Mononuclear cell (primary cell): ENCODE measurements around the gene TYSND1. TPM values are rescaled to one million over a fixed set of nuclear protein-coding genes. Genes with fewer than 3 reads are reported as not detected.
"Not testable (repeated sequence)": the region's sequence is repeated elsewhere in the genome, so short reads cannot be mapped to it uniquely, and the experiment has no call there.

Experiments
- H3K27me3 ChIP-seq: 2 replicates; pipeline ENCODE4 v1.6.0; 2011; ENCODE audit warnings: low read length, control low read depth; ENCODE audit not compliant: insufficient read depth
- H3K4me1 ChIP-seq: 2 replicates; pipeline ENCODE4 v1.5.1; 2011; ENCODE audit warnings: mild to moderate bottlenecking, low read length, control low read depth; ENCODE audit not compliant: insufficient read depth
- H3K4me3 ChIP-seq: 2 replicates; pipeline ENCODE4 v1.5.1; 2011; ENCODE audit warnings: mild to moderate bottlenecking, low read length, moderate library complexity
- H3K9me3 ChIP-seq: 2 replicates; pipeline ENCODE4 v1.5.1; 2011; ENCODE audit warnings: low read depth, mild to moderate bottlenecking, control low read depth, low read length
- total RNA-seq: library from RNA; depleted of rRNA; stranded (reverse); fragments of >200 nt; gene quantifications from one replicate; pipeline ENCODE4 v1.2.3, GENCODE V29; 2012

Gene TYSND1
- total RNA-seq, 1 donor, result 6.1 TPM

DNA sequence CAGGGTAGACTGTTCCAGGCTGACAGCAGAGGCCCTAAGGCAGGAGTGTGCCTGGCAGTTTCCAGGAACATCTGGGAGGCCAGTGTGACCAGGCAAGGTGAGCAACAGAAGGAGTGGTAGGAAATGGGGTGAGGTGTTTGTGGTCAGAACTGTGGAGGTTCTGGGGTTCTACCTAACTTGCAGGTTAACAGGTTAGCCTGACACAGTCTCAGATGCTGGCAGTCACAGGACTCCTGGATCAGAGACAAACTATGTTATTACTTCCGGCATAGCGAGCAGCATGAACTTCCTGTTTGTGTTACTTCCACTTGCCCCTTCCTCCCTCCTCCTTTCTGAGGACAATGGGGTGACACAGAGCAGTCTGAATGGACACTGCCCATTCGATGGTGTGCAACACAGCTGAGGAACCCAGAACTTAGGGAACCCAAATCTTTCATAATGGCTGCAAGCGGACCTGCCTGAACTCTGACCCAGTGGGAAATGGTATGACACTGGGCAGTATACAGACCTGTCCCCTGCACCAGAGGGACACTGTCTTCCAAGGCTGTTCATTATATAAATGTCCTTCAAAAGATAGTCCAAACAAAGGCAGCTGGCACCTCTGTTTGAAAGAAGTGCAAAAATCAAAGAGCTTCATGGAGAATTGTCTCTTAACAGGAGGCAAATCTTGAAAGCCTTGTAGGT lies 27.7 kb upstream of the TYSND1 start:
- no peaks in the 10 kb centered on the region for H3K27me3 ChIP-seq
- H3K4me3 ChIP-seq, result no peak overlapping the region

DNA sequence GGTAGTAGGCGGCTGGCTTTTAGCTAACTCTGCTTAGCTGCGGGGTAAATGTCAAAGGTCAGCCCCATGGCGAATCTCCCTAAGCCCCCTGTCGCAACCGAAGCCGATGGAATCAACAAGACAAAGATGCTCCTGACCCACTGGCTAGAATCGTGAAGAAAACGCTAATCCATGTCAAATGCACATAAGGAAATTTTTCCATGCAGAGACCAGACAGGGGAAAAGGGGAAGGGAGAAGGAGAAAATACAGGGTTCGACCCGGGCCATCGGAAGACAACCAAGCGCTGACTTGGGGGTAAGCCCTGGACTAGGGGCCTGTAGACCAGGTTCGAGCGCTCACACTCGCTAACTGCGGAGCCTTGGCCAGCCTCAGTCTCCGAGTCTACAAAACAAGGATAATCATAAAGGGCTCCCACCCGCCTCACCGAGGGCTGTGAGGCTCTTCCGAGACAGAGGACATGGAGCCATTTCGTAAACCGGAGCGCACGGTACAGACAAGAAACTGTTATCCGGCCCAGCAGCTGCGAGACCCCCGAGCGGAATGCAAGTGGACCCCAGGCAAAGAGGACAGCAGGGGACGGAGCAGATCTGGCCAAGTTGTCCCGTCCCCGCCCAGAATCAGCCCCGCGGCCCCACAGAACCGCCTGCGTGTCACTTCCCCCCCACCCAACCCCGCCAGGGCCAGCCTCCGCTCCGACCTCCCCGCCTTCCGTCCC lies 23.3 kb upstream of the TYSND1 start:
- Histone ChIP-seq H3K9me3 (no peaks in the 10 kb centered on the region), H3K27me3 (no peaks in the 10 kb centered on the region), H3K4me1 (peaks cover 64% of the 10 kb centered on the region), H3K4me3 (peak overlapping the region; percentile 97)

More for the DNA sequence above, 27.7 kb upstream of the TYSND1 start:
- Histone ChIP-seq H3K4me1 (peaks cover 34% of the 10 kb centered on the region), H3K9me3 (no peaks in the 10 kb centered on the region)

DNA sequence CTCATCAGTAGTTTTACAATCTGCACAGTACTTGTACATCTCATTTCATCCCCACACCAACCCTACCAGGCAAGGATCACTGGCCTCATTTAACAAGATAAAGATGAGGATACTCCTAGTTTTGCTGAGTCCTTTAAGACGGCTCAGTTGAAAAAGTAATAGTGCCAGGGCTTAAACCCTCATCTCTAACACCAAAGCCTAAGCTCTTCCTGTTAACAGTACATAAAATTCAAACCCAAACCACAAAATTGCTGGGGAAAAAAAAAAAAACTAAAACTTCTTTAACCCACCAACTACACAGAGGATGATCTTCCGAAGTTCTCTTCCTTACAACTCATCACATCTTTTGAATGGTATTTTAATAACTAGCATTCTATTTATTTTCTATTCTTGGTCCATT lies 22.5 kb upstream of the TYSND1 start:
- no peaks in the 10 kb centered on the region for H3K9me3 ChIP-seq
- H3K4me3 ChIP-seq, result peak overlapping the region; percentile 97
- no peaks in the 10 kb centered on the region for H3K27me3 ChIP-seq
- peaks cover 64% of the 10 kb centered on the region for H3K4me1 ChIP-seq

DNA sequence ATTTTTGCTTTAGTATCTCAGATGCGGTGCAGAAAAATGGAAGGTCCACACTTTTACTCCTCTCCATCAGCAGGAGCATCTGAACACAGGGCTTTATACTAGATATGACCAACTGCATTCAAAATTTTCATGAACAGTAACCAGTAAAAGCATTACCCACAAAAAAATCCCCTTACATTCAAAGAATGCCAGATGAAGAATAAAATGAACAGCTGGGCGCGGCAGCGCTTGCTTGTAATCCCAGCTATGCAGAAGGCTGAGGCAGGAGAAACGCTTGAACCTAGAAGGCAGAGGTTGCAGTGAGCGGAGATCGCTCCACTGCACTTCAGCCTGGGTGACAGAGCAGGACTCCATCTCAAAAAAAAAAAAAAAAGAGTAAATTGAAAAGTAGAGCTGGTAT lies 20.7 kb upstream of the TYSND1 start:
- H3K4me3 ChIP-seq, result no peak overlapping the region
- H3K9me3 ChIP-seq, result no peaks in the 10 kb centered on the region
- H3K27me3 ChIP-seq, result no peaks in the 10 kb centered on the region
- peaks cover 75% of the 10 kb centered on the region for H3K4me1 ChIP-seq

DNA sequence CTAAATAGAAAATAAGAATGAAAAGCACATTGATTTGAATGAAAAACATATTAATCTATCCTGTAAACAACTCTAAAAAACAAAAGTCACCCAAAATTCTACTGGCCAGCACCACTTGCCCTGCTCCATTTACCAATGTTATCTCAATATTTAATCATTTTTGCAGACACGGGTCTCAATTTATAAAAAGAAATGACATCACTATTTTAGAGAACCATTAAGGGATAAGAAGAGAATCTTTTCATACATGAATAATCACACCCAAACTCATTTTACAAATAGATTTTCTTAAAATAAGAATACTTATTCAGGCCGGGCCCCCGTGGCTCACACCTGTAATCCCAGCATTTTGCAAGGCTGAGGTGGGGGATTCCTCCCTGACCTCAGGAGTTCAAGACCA lies 19.9 kb upstream of the TYSND1 start:
- no peaks in the 10 kb centered on the region for H3K9me3 ChIP-seq
- peaks cover 82% of the 10 kb centered on the region for H3K4me1 ChIP-seq
- H3K27me3 ChIP-seq, result no peaks in the 10 kb centered on the region
- H3K4me3 ChIP-seq, result no peak overlapping the region

DNA sequence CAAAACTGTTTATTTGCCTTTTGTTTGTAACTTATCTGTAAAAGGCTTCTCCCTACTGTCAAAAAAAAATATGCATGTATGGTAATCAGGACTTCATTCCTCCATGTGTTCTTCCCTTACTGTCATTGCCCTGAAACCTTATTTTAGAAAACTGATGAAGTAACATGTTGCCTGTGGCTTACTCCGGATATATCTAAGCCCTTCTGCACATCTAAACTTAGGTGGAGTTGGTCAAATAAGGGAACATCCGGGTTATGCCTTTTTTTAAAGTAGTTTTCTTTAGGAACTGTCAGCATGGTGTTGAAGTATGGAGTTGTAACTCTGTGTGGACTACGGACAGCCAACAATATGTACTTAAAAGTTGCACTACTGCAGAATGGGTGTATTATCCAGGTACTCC lies 17.7 kb upstream of the TYSND1 start:
- no peak overlapping the region for H3K4me3 ChIP-seq
- no peaks in the 10 kb centered on the region for H3K9me3 ChIP-seq
- no peaks in the 10 kb centered on the region for H3K27me3 ChIP-seq
- peaks cover 70% of the 10 kb centered on the region for H3K4me1 ChIP-seq

DNA sequence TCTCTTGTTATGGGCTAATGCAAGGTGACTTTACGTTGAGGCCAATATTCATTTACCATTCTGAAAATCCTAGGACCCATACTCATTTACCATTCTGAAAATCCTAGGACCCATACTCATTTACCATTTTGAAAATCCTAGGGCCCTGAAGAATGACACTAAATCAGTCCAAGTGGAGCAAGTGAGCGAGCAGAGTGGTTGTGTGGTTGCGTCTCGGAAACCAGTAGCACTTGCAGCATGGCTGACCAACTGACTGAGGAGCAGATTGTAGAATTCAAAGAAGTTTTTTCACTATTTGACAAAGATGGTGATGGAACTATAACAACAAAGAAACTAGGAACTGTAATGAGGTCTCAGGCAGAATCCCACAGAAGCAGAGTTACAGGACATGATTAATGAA lies 16.9 kb upstream of the TYSND1 start:
- Histone ChIP-seq H3K4me3 (no peak overlapping the region), H3K27me3 (no peaks in the 10 kb centered on the region), H3K4me1 (peaks cover 62% of the 10 kb centered on the region), H3K9me3 (no peaks in the 10 kb centered on the region)

DNA sequence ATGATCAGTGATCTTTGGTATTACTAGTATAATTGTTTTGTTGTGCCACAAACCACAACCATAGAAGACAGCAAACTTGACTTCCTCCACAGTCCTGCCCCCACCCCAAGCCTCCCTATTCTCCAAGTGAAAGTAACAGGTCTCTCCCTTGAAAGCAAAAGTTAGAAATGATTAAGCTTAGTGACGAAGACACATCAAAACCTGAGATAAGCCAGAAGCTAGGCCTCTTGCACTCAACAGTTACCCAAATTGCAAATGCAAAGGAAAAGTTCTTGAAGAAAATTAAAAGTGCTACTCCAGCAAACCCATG lies 16.3 kb upstream of the TYSND1 start:
- Histone ChIP-seq H3K4me3 (no peak overlapping the region), H3K4me1 (peaks cover 56% of the 10 kb centered on the region), H3K27me3 (no peaks in the 10 kb centered on the region), H3K9me3 (no peaks in the 10 kb centered on the region)

DNA sequence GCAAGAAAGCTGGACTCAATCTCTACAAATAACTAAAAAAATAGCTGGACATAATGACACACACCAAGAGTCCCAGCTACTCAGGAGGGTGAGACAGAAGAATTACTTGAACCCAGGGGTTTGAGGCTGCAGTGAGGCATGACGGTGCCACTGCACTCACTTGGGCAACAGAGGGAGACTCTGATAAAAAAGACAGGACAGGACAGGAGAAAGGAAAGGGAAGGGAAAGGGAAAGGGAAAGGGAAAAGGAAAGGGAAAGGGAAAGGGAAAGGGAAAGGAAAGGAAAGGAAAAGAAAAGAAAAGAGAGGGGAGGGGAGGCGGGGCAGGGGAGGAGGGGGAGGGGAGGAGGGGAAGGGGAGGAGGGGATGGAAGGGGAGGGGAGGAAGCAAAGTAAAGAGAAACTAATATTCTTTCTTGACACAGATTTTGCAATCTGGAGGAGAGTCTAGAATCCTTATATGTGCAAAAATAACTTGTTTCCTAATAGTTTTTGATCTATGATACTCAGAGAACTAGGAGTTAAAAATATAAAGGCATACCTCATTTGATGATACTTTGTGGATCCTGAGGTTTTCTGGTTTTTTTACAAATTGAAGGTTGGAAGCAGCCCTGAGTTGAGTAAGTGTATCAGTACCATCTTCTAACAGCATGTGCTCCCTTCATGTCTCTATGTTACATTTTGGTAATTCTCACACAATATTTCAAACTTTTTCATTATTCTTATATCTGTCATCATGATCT lies 15.8 kb upstream of the TYSND1 start:
- H3K9me3 ChIP-seq, result no peaks in the 10 kb centered on the region
- H3K4me1 ChIP-seq, result peaks cover 51% of the 10 kb centered on the region
- H3K4me3 ChIP-seq, result no peak overlapping the region
- H3K27me3 ChIP-seq, result no peaks in the 10 kb centered on the region

DNA sequence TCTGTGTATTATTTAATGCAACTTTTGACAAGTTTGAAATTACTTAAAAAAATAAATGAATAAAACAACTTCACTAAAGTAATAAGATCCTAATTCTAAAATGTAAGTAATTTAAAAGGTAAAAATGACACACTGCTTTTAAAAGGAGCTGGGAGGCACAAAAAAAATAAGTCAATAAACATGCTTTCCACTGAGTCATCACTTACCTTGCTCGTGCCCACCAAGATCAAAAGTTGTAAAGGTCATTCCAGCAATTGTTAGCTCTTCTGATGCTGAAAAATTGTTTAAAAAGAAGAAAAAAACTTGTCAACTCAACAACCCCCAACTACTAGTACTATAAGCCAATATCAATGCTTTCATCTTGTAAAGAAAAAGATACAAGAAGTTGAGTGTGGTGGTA lies 14.3 kb upstream of the TYSND1 start:
- no peaks in the 10 kb centered on the region for H3K27me3 ChIP-seq
- H3K9me3 ChIP-seq, result no peaks in the 10 kb centered on the region
- H3K4me3 ChIP-seq, result no peak overlapping the region
- H3K4me1 ChIP-seq, result peaks cover 41% of the 10 kb centered on the region

DNA sequence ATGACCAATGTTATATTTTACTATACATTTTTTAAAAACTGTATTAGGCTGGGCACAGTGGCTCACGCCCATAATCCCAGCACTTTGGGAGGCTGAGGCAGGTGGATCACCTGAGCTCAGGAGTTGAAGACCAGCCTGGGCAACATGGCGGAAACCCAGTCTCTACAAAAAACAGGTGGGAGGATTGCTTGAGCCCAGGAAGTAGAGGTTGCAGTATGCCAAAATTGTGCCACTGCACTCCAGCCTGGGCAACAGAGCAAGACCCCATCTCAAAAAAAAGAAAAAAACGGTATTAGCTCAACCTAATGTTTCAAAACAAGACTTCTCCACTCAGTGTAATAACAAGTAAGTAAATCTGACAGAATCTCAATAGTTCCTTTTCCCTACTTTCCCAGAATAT lies 12.9 kb upstream of the TYSND1 start:
- not testable (repeated sequence) for H3K4me3 ChIP-seq, H3K27me3 ChIP-seq, H3K9me3 ChIP-seq
- peaks cover 27% of the 10 kb centered on the region for H3K4me1 ChIP-seq

DNA sequence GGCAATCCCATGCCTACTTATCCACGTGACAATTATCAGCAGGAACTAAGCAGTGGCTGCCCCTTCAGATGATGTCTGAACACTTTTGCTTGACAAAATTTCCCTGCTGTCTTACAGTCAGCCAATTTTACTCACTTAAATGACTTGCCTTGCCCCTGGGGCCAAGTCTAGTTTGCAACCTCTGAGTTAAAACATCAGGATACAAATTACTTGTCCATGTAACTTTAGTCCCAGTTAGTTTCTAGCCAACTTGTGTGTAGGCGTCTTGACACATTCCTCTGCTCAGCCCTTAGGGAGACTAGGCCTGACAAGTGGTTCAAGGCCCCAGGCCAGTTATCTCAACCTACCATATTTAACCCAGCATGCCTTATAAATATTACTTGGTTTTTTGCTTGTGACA lies 11.6 kb upstream of the TYSND1 start:
- H3K4me3 ChIP-seq, result no peak overlapping the region
- H3K27me3 ChIP-seq, result no peaks in the 10 kb centered on the region
- no peaks in the 10 kb centered on the region for H3K9me3 ChIP-seq
- H3K4me1 ChIP-seq, result peaks cover 14% of the 10 kb centered on the region

DNA sequence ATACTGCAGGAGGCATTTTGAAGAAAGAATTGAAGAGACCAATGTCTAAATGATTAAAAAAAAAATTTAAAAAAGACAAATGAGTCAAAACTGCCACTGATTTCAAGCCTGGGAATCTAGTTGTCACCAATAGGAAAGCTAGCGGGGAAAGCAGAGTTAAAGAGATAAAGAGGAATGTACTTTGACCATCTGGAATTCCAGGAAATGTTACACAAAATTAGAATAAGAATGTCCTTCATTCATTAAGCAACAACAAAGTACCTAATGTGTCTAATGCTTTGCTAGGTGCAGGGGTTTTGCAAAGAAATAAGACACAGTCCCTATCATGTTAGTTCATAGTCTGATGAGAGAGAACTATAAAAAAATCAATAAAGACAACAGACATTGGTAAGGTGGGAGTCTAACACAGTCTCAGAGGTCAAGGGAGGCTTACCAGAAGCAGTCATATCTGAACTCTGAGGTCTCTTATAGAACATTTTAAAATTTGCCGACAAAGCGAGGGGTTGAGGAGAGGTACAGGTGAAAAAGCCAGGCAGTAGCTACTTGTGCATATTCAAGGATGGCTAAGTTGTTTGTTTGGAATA lies 8.8 kb upstream of the TYSND1 start:
- no peak overlapping the region for H3K4me3 ChIP-seq
- H3K4me1 ChIP-seq, result no peaks in the 10 kb centered on the region
- H3K27me3 ChIP-seq, result no peaks in the 10 kb centered on the region
- no peaks in the 10 kb centered on the region for H3K9me3 ChIP-seq

DNA sequence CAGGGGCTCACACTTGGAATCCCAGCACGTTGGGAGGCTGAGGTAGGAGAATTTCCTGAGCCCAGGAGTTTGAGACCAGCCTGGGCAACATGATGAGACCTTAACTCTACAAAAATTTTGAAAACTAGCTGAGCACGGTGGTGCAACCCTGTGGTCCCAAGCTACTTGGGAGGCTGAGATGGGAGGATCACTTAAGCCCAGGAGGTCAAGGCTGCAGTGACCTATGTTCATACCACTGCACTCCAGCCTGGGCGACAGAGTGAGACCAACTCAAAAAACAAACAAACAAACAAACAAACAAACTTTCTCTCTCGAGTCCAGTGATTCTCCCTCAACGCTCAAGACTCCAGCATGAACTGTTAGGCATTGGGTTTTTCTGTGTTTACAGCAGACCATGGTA lies 2.0 kb upstream of the TYSND1 start:
- H3K4me3 ChIP-seq, result no peak overlapping the region
- peaks cover 22% of the 10 kb centered on the region for H3K4me1 ChIP-seq
- H3K9me3 ChIP-seq, result no peaks in the 10 kb centered on the region
- no peaks in the 10 kb centered on the region for H3K27me3 ChIP-seq

DNA sequence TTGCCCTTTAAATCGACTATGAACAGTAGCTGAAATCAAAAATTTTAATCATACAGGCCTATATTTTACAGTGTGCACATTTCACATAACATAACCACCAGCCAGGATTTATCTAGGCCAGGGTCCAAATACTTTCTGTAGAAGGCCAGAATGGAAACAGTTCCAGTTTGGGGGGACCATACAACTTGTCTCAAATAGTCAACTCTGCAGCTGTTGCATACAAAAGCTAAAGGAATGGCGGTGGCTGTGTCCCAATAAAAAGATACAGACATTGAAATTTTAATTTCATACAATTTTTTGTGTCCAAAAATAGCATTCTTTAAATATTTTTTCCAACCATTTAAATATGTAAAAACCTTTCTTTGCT lies 742 bp upstream of the TYSND1 start:
- no peaks in the 10 kb centered on the region for H3K27me3 ChIP-seq
- H3K9me3 ChIP-seq, result no peaks in the 10 kb centered on the region
- no peak overlapping the region for H3K4me3 ChIP-seq
- peaks cover 22% of the 10 kb centered on the region for H3K4me1 ChIP-seq
